ENCODE measurements around the gene GAB1.

The GAB1 gene

GRCh38 chr4:143311924-143312323 is 24.8 kb upstream of the GAB1 start:
- no peak overlapping the region for H3K4me3 ChIP-seq (ENCODE audit: low read depth, low read length)
- no peak for TF ChIP-seq CTCF (conservative IDR thresholded peaks at IDR 0.05; ENCODE audit: low read depth, low read length)
- no peak for DNase-seq (ENCODE audit: low read depth)

GRCh38 chr4:143313521-143313920 is 23.2 kb upstream of the GAB1 start:
- TF ChIP-seq CTCF (conservative IDR thresholded peaks at IDR 0.05; ENCODE audit: low read depth, low read length): no peak
- H3K4me3 ChIP-seq (ENCODE audit: low read depth, low read length): no peak overlapping the region
- no peak for DNase-seq (ENCODE audit: low read depth)

- no peak for DNase-seq (ENCODE audit: low read depth)
- H3K4me3 ChIP-seq (ENCODE audit: low read depth, low read length): no peak overlapping the region
- TF ChIP-seq CTCF (conservative IDR thresholded peaks at IDR 0.05; ENCODE audit: low read depth, low read length): no peak
These were observed 22.7 kb upstream of the GAB1 start for GRCh38 chr4:143313996-143314395.

- no peak for DNase-seq (ENCODE audit: low read depth)
- no peak for TF ChIP-seq CTCF (conservative IDR thresholded peaks at IDR 0.05; ENCODE audit: low read depth, low read length)
- no peak overlapping the region for H3K4me3 ChIP-seq (ENCODE audit: low read depth, low read length)
These were observed 16.6 kb upstream of the GAB1 start for GRCh38 chr4:143320113-143320512.

GRCh38 chr4:143326735-143327134 is 9.9 kb upstream of the GAB1 start:
- TF ChIP-seq CTCF (conservative IDR thresholded peaks at IDR 0.05; ENCODE audit: low read depth, low read length): no peak
- H3K4me3 ChIP-seq (ENCODE audit: low read depth, low read length): no peak overlapping the region
- no peak for DNase-seq (ENCODE audit: low read depth)

GRCh38 chr4:143329985-143330384 is 6.7 kb upstream of the GAB1 start:
- peak; percentile 4 for TF ChIP-seq CTCF (conservative IDR thresholded peaks at IDR 0.05; ENCODE audit: low read depth, low read length)
- no peak for DNase-seq (ENCODE audit: low read depth)

GRCh38 chr4:143335979-143336780 is 496 bp upstream of the GAB1 start:
- peak overlapping the region; percentile 91 for H3K4me3 ChIP-seq (ENCODE audit: low read depth, low read length)
- TF ChIP-seq CTCF (conservative IDR thresholded peaks at IDR 0.05; ENCODE audit: low read depth, low read length): no peak
- DNase-seq (ENCODE audit: low read depth): peak; percentile 92

More at GRCh38 chr4:143329985-143330384, 6.7 kb upstream of the GAB1 start:
- H3K4me3 ChIP-seq (ENCODE audit: low read depth, low read length): no peak overlapping the region

Data from choroid plexus epithelial cell (primary cell).